HFFc6 (cell line): Measurements from ENCODE around the gene NFILZ. TPM values are rescaled to one million over a fixed set of nuclear protein-coding genes. Genes with fewer than 3 reads are reported as not detected.
A peak's percentile ranks its signal among the peaks of the same experiment; 100 is the strongest.

Source experiments
- DNase-seq: peaks from one replicate; pipeline ENCODE4 v3.0.0-alpha.2; 2018
- H3K27ac Mint-ChIP-seq: 2 replicates; pipeline ENCODE4 v1.8.0; 2020; ENCODE audit warnings: mild to moderate bottlenecking, mixed read lengths
- H3K27me3 Mint-ChIP-seq: 2 replicates; pipeline ENCODE4 v1.8.0; 2021; ENCODE audit warnings: mild to moderate bottlenecking, moderate library complexity, mixed read lengths; ENCODE audit not compliant: insufficient read depth
- H3K36me3 Mint-ChIP-seq: 2 replicates; pipeline ENCODE4 v1.8.0; 2021; ENCODE audit warnings: low read depth, mixed read lengths
- H3K4me1 Mint-ChIP-seq: 2 replicates; pipeline ENCODE4 v1.8.0; 2020; ENCODE audit warnings: low read depth, mixed read lengths
- H3K4me3 Mint-ChIP-seq: 2 replicates; pipeline ENCODE4 v1.8.0; 2020; ENCODE audit warnings: mild to moderate bottlenecking, moderate library complexity, mixed read lengths
- H3K9me3 Mint-ChIP-seq: 2 replicates; pipeline ENCODE4 v1.8.0; 2020; ENCODE audit warnings: mild to moderate bottlenecking, mixed read lengths
- CTCF ChIP-seq: fragments of 200-600 bp; sonication (generic); IDR thresholded peaks from 2 replicates; pipeline ENCODE4 v1.5.0; 2021; ENCODE audit warnings: antibody characterized with exemption, mild to moderate bottlenecking
- total RNA-seq, 6 experiments: library from RNA; stranded (reverse); fragmentation: NEBNext Ultra II Directional; extraction: Animal tissue kit (Norgen Biotek cat#: 25700); gene quantifications; 2 replicates in 1 of 6; 3 replicates in 5 of 6; pipeline ENCODE4 v1.2.3, GENCODE V29; 2021

The NFILZ gene
- total RNA-seq, 6 experiments from 2014 or later: not detected

GRCh38 chr19:8639821-8640401 is 9.5 kb downstream of the NFILZ start:
- TF ChIP-seq CTCF: no peak
- H3K27me3 Mint-ChIP-seq: peaks cover 10% of the 10 kb centered on the region
- peaks cover 5% of the 10 kb centered on the region; the same call in 1 of the 2 replicates for H3K9me3 Mint-ChIP-seq
- H3K27ac Mint-ChIP-seq: no peak overlapping the region
- no peaks in the 10 kb centered on the region for H3K36me3 Mint-ChIP-seq
- DNase-seq: no peak
- no peak overlapping the region for H3K4me3 Mint-ChIP-seq
- H3K4me1 Mint-ChIP-seq: peaks cover 13% of the 10 kb centered on the region; the same call in 1 of the 2 replicates

GRCh38 chr19:8640402-8641004 is 10.1 kb downstream of the NFILZ start:
- Mint-ChIP-seq H3K36me3 (no peaks in the 10 kb centered on the region), H3K9me3 (peaks cover 5% of the 10 kb centered on the region; the same call in 1 of the 2 replicates), H3K27ac (no peak overlapping the region), H3K4me1 (peaks cover 8% of the 10 kb centered on the region; the same call in 1 of the 2 replicates), H3K27me3 (peaks cover 10% of the 10 kb centered on the region), H3K4me3 (no peak overlapping the region)
- TF ChIP-seq CTCF: no peak
- DNase-seq: no peak

DNA sequence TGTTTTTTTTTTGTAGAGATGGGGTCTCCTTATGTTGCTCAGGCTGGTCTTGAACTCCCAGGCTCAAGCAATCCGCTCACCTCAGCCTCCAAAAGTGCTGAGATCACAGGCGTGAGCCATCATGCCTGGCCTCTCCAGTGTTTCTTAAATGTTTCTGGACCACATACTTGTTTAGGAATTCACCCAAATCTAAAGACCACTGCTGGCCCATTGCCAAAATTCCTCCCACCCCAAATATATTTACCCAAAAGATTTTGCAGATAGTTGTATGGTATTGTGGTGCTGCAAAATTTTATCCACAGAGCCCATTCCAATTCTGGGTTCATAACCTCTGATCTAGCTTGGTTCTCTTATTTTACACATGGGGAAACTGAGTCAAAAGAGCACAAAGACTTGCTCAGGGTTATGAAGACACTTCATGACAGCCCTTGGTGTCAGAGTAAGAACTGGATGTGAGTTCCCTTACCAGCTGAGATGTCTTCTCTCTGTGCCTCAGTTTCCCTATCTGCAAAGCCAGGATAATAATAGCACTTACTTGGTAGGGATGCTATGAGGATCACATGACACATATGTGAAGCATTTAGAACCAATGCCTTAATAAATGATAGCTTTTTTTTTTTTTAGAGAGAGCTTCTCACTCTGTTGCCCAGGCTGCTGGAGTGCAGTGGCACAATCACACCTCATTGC is 10.9 kb downstream of the NFILZ start:
- Mint-ChIP-seq H3K9me3 (peaks cover 5% of the 10 kb centered on the region; the same call in 1 of the 2 replicates), H3K27me3 (peaks cover 10% of the 10 kb centered on the region), H3K36me3 (no peaks in the 10 kb centered on the region), H3K4me3 (no peak overlapping the region), H3K4me1 (peaks cover 7% of the 10 kb centered on the region; the same call in 1 of the 2 replicates), H3K27ac (no peak overlapping the region)
- TF ChIP-seq CTCF: no peak
- no peak for DNase-seq

DNA sequence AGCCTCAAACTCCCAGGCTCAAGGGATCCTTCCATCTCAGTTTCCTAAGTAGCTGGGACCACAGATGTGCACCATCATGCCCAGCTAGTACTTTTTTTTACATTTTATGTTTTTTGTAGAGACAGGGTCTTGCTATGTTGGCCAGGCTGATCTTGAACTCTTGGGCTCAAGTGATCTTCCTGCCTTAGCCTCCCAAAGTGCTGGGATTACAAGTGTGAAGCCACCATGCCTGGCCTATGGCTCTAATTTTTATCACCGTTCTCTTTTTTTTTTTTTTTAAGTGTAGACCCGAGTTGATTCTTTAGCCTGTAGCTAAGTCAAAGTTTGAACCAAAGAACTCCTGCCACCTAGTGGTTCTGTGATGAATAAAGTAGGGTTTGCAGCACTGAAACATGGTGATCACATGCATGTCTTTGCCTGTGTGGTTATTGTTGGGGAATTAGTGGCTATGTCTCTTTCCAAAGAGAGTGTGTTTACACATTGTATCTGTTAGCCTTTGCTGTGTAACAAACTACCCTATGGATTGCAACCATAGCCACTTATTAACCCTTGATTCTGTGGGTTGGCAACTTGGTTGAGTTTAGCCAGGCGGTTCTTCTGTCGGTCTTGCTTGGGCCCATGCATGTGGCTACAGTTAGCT is 11.6 kb downstream of the NFILZ start:
- peak; percentile 81 for TF ChIP-seq CTCF
- Mint-ChIP-seq H3K27me3 (peaks cover 15% of the 10 kb centered on the region), H3K27ac (no peak overlapping the region), H3K36me3 (no peaks in the 10 kb centered on the region), H3K9me3 (peaks cover 5% of the 10 kb centered on the region; the same call in 1 of the 2 replicates), H3K4me1 (peaks cover 7% of the 10 kb centered on the region; the same call in 1 of the 2 replicates), H3K4me3 (no peak overlapping the region)
- DNase-seq: peak; percentile 45

- peaks cover 5% of the 10 kb centered on the region; the same call in 1 of the 2 replicates for H3K9me3 Mint-ChIP-seq
- TF ChIP-seq CTCF: no peak
- DNase-seq: no peak
- peaks cover 7% of the 10 kb centered on the region; the same call in 1 of the 2 replicates for H3K4me1 Mint-ChIP-seq
- no peaks in the 10 kb centered on the region for H3K36me3 Mint-ChIP-seq
- H3K27me3 Mint-ChIP-seq: peaks cover 15% of the 10 kb centered on the region
- no peak overlapping the region for H3K4me3 Mint-ChIP-seq
- no peak overlapping the region for H3K27ac Mint-ChIP-seq
These were observed 12.1 kb downstream of the NFILZ start for GRCh38 chr19:8642561-8642960.
